NCI-H1048 (cell line): Measurements from ENCODE around the gene BPIFA2.
A peak's percentile ranks its signal among the peaks of the same experiment; 100 is the strongest.
"Not testable (repeated sequence)": the region's sequence is repeated elsewhere in the genome, so short reads cannot be mapped to it uniquely, and the experiment has no call there.

Experiments used
- DNase-seq: peaks from one replicate; lab custom pipeline; 2025; lab: John Stamatoyannopoulos, UW

Gene BPIFA2

GRCh38 chr20:33167859-33168258 lies at the start of gene BPIFA2:
BPIFA2 (plus strand) TSS chr20:33168159; CDS start chr20:33169146, 987 bp downstream.
- no peak for DNase-seq

- no peak for DNase-seq
Observed at GRCh38 chr20:33119725-33120720, 47.9 kb upstream of the BPIFA2 start.

- no peak for DNase-seq
Observed at GRCh38 chr20:33120934-33121333, 47.0 kb upstream of the BPIFA2 start.

- not testable (repeated sequence) for DNase-seq
Observed at GRCh38 chr20:33122297-33122696, 45.7 kb upstream of the BPIFA2 start.

- no peak for DNase-seq
Observed at GRCh38 chr20:33124261-33124660, 43.7 kb upstream of the BPIFA2 start.

GRCh38 chr20:33124994-33125393 lies 43.0 kb upstream of the BPIFA2 start:
- no peak for DNase-seq

GRCh38 chr20:33125983-33126382 lies 42.0 kb upstream of the BPIFA2 start:
- no peak for DNase-seq

- DNase-seq, result peak; percentile 58
Observed at GRCh38 chr20:33127422-33128097, 40.4 kb upstream of the BPIFA2 start.

GRCh38 chr20:33130568-33131061 lies 37.3 kb upstream of the BPIFA2 start:
- no peak for DNase-seq

GRCh38 chr20:33131949-33132473 lies 35.9 kb upstream of the BPIFA2 start:
- no peak for DNase-seq

GRCh38 chr20:33132513-33133372 lies 35.2 kb upstream of the BPIFA2 start:
- no peak for DNase-seq

GRCh38 chr20:33133373-33133941 lies 34.5 kb upstream of the BPIFA2 start:
- DNase-seq, result no peak

- DNase-seq, result no peak
Observed at GRCh38 chr20:33137195-33137594, 30.8 kb upstream of the BPIFA2 start.

- DNase-seq, result no peak
Observed at GRCh38 chr20:33139467-33139866, 28.5 kb upstream of the BPIFA2 start.

- DNase-seq, result no peak
Observed at GRCh38 chr20:33145521-33145920, 22.4 kb upstream of the BPIFA2 start.

- DNase-seq, result no peak
Observed at GRCh38 chr20:33147299-33147698, 20.7 kb upstream of the BPIFA2 start.

GRCh38 chr20:33148040-33148439 lies 19.9 kb upstream of the BPIFA2 start:
- no peak for DNase-seq

- DNase-seq, result no peak
Observed at GRCh38 chr20:33154252-33154651, 13.7 kb upstream of the BPIFA2 start.

- no peak for DNase-seq
Observed at GRCh38 chr20:33158637-33159385, 9.1 kb upstream of the BPIFA2 start.

- no peak for DNase-seq
Observed at GRCh38 chr20:33159713-33160112, 8.2 kb upstream of the BPIFA2 start.

GRCh38 chr20:33160681-33161080 lies 7.3 kb upstream of the BPIFA2 start:
- no peak for DNase-seq
